Skin of body (tissue), 2 donors: ENCODE results near the gene DCDC2. TPM values are rescaled to one million over a fixed set of nuclear protein-coding genes. Genes with fewer than 3 reads are reported as not detected.
"Not testable (repeated sequence)": the region's sequence is repeated elsewhere in the genome, so short reads cannot be mapped to it uniquely, and the experiment has no call there.

Experiments
- DNase-seq: peaks from one replicate; lab custom pipeline; 2025; lab: John Stamatoyannopoulos, UW
- total RNA-seq: library from RNA; depleted of rRNA; stranded (reverse); fragments of >200 nt; gene quantifications from one replicate; pipeline ENCODE4 v1.2.3, GENCODE V29; 2014

Gene DCDC2
- 1.2 TPM for total RNA-seq

GRCh38 chr6:24357336-24358218 lies at the start of gene DCDC2:
Gene DCDC2, minus strand, starts transcription at chr6:24358059. Its CDS starts 309 bp downstream, at chr6:24357750.
- no peak for DNase-seq

GRCh38 chr6:24405262-24405661 lies 47.4 kb upstream of the DCDC2 start:
- DNase-seq: no peak

GRCh38 chr6:24403501-24403824 lies 45.6 kb upstream of the DCDC2 start:
- DNase-seq: peak; percentile 3

GRCh38 chr6:24402697-24403500 lies 45.0 kb upstream of the DCDC2 start, which contains the start of gene MRS2:
Gene MRS2, plus strand, starts transcription at chr6:24402936. Its CDS starts 111 bp downstream, at chr6:24403047.
- DNase-seq: peak; percentile 31

GRCh38 chr6:24401458-24401857 lies 43.6 kb upstream of the DCDC2 start:
- no peak for DNase-seq

- not testable (repeated sequence) for DNase-seq
Measured at GRCh38 chr6:24400045-24401039, 42.5 kb upstream of the DCDC2 start.

GRCh38 chr6:24397631-24398030 lies 39.8 kb upstream of the DCDC2 start:
- DNase-seq: no peak

GRCh38 chr6:24396824-24397223 lies 39.0 kb upstream of the DCDC2 start:
- DNase-seq: no peak

GRCh38 chr6:24394780-24395437 lies 37.0 kb upstream of the DCDC2 start:
- no peak for DNase-seq

GRCh38 chr6:24394061-24394779 lies 36.4 kb upstream of the DCDC2 start:
- DNase-seq: no peak

- no peak for DNase-seq
Measured at GRCh38 chr6:24391756-24392405, 34.0 kb upstream of the DCDC2 start.

- DNase-seq: no peak
Measured at GRCh38 chr6:24391208-24391607, 33.3 kb upstream of the DCDC2 start.

GRCh38 chr6:24387818-24388217 lies 30.0 kb upstream of the DCDC2 start:
- no peak for DNase-seq

- no peak for DNase-seq
Measured at GRCh38 chr6:24385536-24386269, 27.8 kb upstream of the DCDC2 start.

- DNase-seq: not testable (repeated sequence)
Measured at GRCh38 chr6:24384369-24385130, 26.7 kb upstream of the DCDC2 start.

GRCh38 chr6:24382891-24383494 lies 25.1 kb upstream of the DCDC2 start:
- not testable (repeated sequence) for DNase-seq

- DNase-seq: no peak
Measured at GRCh38 chr6:24382220-24382540, 24.3 kb upstream of the DCDC2 start.
